ENCODE results near the gene CASQ2.

CASQ2 gene

DNA sequence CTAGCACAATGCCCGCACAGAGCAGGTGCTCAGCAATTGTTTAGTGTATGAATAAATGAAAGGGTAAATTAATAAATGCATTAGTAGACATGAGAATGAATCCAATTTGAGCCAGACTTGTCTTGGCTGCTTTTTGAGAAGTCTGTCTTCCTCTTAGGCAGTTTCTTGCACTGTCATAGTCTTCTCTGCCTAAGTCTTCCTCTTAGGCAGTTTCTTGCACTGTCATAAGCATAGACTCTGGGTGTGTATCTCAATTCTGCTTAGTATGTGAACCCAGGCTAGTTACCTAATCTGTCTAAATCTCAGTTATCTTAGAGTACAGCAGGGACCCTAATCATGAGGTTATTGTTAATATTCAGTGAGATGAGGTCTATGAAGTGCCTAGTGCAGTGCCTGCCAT is 45.2 kb upstream of the CASQ2 start:
- Histone ChIP-seq H3F3A (ENCODE audit: insufficient read depth, low read length) (no peaks in the 10 kb centered on the region), H3K27ac (ENCODE audit: low read length) (no peak overlapping the region), H2AFZ (ENCODE audit: low read length) (no peak overlapping the region), H3K27me3 (replicated peaks; ENCODE audit: insufficient read depth, low read length) (no peaks in the 10 kb centered on the region), H3K9me2 (replicated peaks; ENCODE audit: insufficient read depth, low read length) (no peaks in the 10 kb centered on the region), H3K79me2 (ENCODE audit: low read length) (no peaks in the 10 kb centered on the region), H4K20me1 (ENCODE audit: insufficient read depth, low read length) (no peaks in the 10 kb centered on the region), H3K4me1 (ENCODE audit: low read length) (no peaks in the 10 kb centered on the region), H3K9ac (ENCODE audit: low read length) (no peak overlapping the region), H3K4me3 (ENCODE audit: low read length) (no peak overlapping the region), H3K36me3 (replicated peaks; ENCODE audit: insufficient read depth, low read length) (no peaks in the 10 kb centered on the region), H3K4me2 (ENCODE audit: low read depth, low read length) (no peak overlapping the region), H3K9me3 (replicated peaks; ENCODE audit: insufficient read depth, low read length) (no peaks in the 10 kb centered on the region)
- TF ChIP-seq EZH2phosphoT487 (IDR thresholded peaks at IDR 0.05; ENCODE audit: low read length) (no peak), EZH2 (optimal IDR thresholded peaks at IDR 0.05; ENCODE audit: low read depth, low read length) (no peak)
- TF ChIP-seq, protein P1, sequence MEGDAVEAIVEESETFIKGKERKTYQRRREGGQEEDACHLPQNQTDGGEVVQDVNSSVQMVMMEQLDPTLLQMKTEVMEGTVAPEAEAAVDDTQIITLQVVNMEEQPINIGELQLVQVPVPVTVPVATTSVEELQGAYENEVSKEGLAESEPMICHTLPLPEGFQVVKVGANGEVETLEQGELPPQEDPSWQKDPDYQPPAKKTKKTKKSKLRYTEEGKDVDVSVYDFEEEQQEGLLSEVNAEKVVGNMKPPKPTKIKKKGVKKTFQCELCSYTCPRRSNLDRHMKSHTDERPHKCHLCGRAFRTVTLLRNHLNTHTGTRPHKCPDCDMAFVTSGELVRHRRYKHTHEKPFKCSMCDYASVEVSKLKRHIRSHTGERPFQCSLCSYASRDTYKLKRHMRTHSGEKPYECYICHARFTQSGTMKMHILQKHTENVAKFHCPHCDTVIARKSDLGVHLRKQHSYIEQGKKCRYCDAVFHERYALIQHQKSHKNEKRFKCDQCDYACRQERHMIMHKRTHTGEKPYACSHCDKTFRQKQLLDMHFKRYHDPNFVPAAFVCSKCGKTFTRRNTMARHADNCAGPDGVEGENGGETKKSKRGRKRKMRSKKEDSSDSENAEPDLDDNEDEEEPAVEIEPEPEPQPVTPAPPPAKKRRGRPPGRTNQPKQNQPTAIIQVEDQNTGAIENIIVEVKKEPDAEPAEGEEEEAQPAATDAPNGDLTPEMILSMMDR (IDR thresholded peaks at IDR 0.05; ENCODE audit: low read length), result no peak
- no peak for DNase-seq

DNA sequence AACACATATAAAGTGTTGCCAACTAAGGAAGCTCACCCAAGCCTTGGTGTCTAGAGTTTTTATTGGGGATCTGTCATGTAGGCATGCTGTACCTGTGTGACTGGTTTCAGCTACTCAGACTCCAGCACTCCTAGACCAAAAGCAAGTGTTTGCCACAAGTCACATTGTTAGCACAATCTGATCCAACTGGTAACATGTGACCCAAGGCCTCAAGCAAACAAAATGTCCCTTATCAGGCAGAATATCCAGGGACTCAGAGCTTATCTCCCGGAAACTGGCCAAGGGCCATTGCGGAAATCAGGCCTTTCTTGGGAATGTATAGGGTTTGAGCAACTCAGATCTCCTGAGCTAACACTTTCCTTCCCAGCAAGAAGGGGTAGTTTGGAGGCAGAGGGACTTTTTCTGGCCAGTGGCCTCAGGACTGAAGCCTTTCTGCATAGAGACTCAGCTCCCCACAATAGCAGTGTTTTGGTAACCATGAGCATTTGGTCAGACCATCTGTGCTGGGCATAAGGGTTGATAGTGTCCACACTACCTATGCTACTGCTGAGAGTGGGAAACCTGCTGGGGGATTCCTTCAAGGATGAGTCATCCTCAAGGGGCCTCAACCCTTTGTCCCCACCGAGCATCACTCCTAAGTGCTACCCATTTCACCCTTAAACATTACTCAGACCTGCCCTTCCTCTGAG is 42.8 kb upstream of the CASQ2 start:
- no peaks in the 10 kb centered on the region for H3K36me3 ChIP-seq (replicated peaks; ENCODE audit: insufficient read depth, low read length)
- no peak for TF ChIP-seq EZH2phosphoT487 (IDR thresholded peaks at IDR 0.05; ENCODE audit: low read length)
- TF ChIP-seq EZH2 (optimal IDR thresholded peaks at IDR 0.05; ENCODE audit: low read depth, low read length), result no peak
- TF ChIP-seq, protein P1 (IDR thresholded peaks at IDR 0.05; ENCODE audit: low read length), result no peak
- H2AFZ ChIP-seq (ENCODE audit: low read length), result no peak overlapping the region
- H3K27ac ChIP-seq (ENCODE audit: low read length), result no peak overlapping the region
- H3K4me2 ChIP-seq (ENCODE audit: low read depth, low read length), result no peak overlapping the region
- no peaks in the 10 kb centered on the region for H3K9me2 ChIP-seq (replicated peaks; ENCODE audit: insufficient read depth, low read length)
- no peaks in the 10 kb centered on the region for H3K79me2 ChIP-seq (ENCODE audit: low read length)
- no peaks in the 10 kb centered on the region for H3K9me3 ChIP-seq (replicated peaks; ENCODE audit: insufficient read depth, low read length)
- DNase-seq, result no peak
- no peaks in the 10 kb centered on the region for H3F3A ChIP-seq (ENCODE audit: insufficient read depth, low read length)
- H3K4me1 ChIP-seq (ENCODE audit: low read length), result no peaks in the 10 kb centered on the region
- H3K27me3 ChIP-seq (replicated peaks; ENCODE audit: insufficient read depth, low read length), result no peaks in the 10 kb centered on the region
- H3K4me3 ChIP-seq (ENCODE audit: low read length), result no peak overlapping the region
- H3K9ac ChIP-seq (ENCODE audit: low read length), result no peak overlapping the region
- no peaks in the 10 kb centered on the region for H4K20me1 ChIP-seq (ENCODE audit: insufficient read depth, low read length)

- no peak for TF ChIP-seq EZH2 (optimal IDR thresholded peaks at IDR 0.05; ENCODE audit: low read depth, low read length)
- TF ChIP-seq, protein P1 (IDR thresholded peaks at IDR 0.05; ENCODE audit: low read length), result no peak
Observed at GRCh38 chr1:115810609-115811008, 42.1 kb upstream of the CASQ2 start.

More at GRCh38 chr1:115810609-115811008, 42.1 kb upstream of the CASQ2 start:
- Histone ChIP-seq H2AFZ (ENCODE audit: low read length) (no peak overlapping the region), H3F3A (ENCODE audit: insufficient read depth, low read length) (no peaks in the 10 kb centered on the region), H3K4me1 (ENCODE audit: low read length) (no peaks in the 10 kb centered on the region), H3K27ac (ENCODE audit: low read length) (no peak overlapping the region), H3K4me2 (ENCODE audit: low read depth, low read length) (no peak overlapping the region), H3K4me3 (ENCODE audit: low read length) (no peak overlapping the region), H3K9me2 (replicated peaks; ENCODE audit: insufficient read depth, low read length) (no peaks in the 10 kb centered on the region), H4K20me1 (ENCODE audit: insufficient read depth, low read length) (no peaks in the 10 kb centered on the region), H3K27me3 (replicated peaks; ENCODE audit: insufficient read depth, low read length) (no peaks in the 10 kb centered on the region), H3K9ac (ENCODE audit: low read length) (no peak overlapping the region), H3K36me3 (replicated peaks; ENCODE audit: insufficient read depth, low read length) (no peaks in the 10 kb centered on the region), H3K79me2 (ENCODE audit: low read length) (no peaks in the 10 kb centered on the region), H3K9me3 (replicated peaks; ENCODE audit: insufficient read depth, low read length) (no peaks in the 10 kb centered on the region)
- no peak for DNase-seq

Data from MM.1S (cell line).